HFF-Myc (cell line): ENCODE results near the gene DERL3.

Source experiments
- DNase-seq: peaks from one replicate; pipeline ENCODE4 v3.0.0-alpha.2; 2011; ENCODE audit warnings: low read depth; ENCODE audit errors: extremely low read depth
- H3K4me3 ChIP-seq: replicated peaks from 2 replicates; pipeline ENCODE4 v1.5.1; 2011; ENCODE audit warnings: low read depth, mild to moderate bottlenecking, control low read depth, low read length
- TF ChIP-seq, protein P1 (sequence below): IDR thresholded peaks from 2 replicates; pipeline ENCODE4 v1.5.1; 2012; ENCODE audit warnings: mild to moderate bottlenecking, low read depth, low read length, control low read depth; ENCODE audit errors: missing control alignments

DERL3 gene

DNA sequence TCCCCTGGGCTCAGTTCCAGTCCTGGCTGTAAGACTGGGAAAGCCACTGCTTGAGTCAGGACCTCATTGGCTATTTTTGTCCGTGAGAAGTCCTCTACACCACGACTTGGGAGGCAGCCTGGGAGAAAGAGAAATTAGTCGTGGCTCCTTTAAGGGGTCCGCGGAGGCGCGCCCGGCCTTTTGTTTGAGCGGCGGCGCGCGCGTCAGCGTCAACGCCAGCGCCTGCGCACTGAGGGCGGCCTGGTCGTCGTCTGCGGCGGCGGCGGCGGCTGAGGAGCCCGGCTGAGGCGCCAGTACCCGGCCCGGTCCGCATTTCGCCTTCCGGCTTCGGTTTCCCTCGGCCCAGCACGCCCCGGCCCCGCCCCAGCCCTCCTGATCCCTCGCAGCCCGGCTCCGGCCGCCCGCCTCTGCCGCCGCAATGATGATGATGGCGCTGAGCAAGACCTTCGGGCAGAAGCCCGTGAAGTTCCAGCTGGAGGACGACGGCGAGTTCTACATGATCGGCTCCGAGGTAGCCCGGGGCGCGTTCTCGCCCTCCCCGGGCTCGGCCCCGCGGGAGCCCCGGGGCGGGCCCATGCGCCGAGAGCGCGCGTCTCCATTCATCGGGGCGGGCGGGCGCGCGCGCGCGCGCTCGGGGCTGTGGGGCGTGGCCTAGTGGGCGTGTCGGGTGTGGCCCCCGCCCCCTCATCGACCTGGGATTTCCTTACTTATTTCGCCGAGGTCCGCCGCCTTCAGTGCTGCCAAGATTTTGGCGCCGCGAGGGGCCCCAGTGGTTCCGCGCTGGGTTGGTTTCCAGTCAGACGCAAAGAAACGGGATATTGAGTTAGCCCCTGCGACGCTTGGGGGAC is 51.8 kb downstream of the DERL3 start, which contains the start of gene SMARCB1:
Gene SMARCB1 (plus strand): TSS at position 215 of the 848 bp plus-strand sequence. CDS start 204 bp downstream, at position 419.
- TF ChIP-seq, protein P1, sequence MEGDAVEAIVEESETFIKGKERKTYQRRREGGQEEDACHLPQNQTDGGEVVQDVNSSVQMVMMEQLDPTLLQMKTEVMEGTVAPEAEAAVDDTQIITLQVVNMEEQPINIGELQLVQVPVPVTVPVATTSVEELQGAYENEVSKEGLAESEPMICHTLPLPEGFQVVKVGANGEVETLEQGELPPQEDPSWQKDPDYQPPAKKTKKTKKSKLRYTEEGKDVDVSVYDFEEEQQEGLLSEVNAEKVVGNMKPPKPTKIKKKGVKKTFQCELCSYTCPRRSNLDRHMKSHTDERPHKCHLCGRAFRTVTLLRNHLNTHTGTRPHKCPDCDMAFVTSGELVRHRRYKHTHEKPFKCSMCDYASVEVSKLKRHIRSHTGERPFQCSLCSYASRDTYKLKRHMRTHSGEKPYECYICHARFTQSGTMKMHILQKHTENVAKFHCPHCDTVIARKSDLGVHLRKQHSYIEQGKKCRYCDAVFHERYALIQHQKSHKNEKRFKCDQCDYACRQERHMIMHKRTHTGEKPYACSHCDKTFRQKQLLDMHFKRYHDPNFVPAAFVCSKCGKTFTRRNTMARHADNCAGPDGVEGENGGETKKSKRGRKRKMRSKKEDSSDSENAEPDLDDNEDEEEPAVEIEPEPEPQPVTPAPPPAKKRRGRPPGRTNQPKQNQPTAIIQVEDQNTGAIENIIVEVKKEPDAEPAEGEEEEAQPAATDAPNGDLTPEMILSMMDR = no peak
- DNase-seq = no peak
- peak within 1 kb of the TSS; percentile 72 for H3K4me3 ChIP-seq

DNA sequence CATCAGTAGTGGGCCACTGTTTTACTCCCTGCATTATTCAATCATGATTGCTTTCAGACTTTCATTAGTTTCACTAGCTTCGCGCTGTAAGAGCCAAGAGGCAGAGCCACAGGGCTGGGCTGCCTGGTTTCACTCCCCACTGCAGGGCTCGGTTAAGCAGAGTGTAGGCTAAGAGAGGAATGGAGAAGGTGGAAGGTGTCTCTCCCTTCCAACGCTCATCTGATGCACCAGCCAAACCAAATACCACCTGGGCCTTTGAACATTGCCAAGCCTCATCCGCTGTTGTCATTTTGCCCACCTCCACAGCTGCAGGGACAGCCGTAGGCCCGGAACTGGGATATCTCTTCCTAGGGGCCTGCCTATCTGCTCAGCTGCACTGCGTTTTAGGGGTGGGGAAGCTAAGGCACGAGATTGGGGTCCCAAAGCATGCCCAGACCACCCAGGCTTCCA is 52.5 kb downstream of the DERL3 start:
- peak overlapping the region; percentile 72 for H3K4me3 ChIP-seq
- no peak for DNase-seq
- TF ChIP-seq, protein P1 = no peak
